Right renal pelvis (tissue), 4 donors: Measurements from ENCODE around the gene L3MBTL4. TPM values are rescaled to one million over a fixed set of nuclear protein-coding genes. Genes with fewer than 3 reads are reported as not detected.
"Not testable (repeated sequence)": the region's sequence is repeated elsewhere in the genome, so short reads cannot be mapped to it uniquely, and the experiment has no call there.

Source experiments
- DNase-seq, 4 donors: peaks; one replicate each; pipeline ENCODE4 v3.0.0-alpha.2; 2013; ENCODE audit warnings: low read depth in 4 of 4, low spot score in 3 of 4, missing footprints in 1 of 4
- polyA plus RNA-seq, 4 donors: library from polyadenylated mRNA; unstranded; fragments of 120-200 nt; gene quantifications; one replicate each; pipeline ENCODE4 v1.2.1, GENCODE V29; 2013; ENCODE audit not compliant: insufficient read length in 4 of 4

L3MBTL4 gene
- polyA plus RNA-seq, 4 donors = 5.0 to 6.2 (median 5.2) TPM

- DNase-seq = not testable (repeated sequence)
These were observed 6.2 kb downstream of the L3MBTL4 start for GRCh38 chr18:6408543-6408942.

- DNase-seq = no peak
These were observed 7.7 kb downstream of the L3MBTL4 start for GRCh38 chr18:6406910-6407470.

- DNase-seq = no peak
These were observed 8.4 kb downstream of the L3MBTL4 start for GRCh38 chr18:6406075-6406909.

- DNase-seq = no peak
These were observed 9.3 kb downstream of the L3MBTL4 start for GRCh38 chr18:6405237-6406074.

- DNase-seq = no peak
These were observed 9.9 kb downstream of the L3MBTL4 start for GRCh38 chr18:6404834-6405233.

GRCh38 chr18:6401687-6402086 lies 13.0 kb downstream of the L3MBTL4 start:
- no peak for DNase-seq

- DNase-seq = no peak
These were observed 14.9 kb downstream of the L3MBTL4 start for GRCh38 chr18:6399776-6400175.

GRCh38 chr18:6397931-6398566 lies 16.7 kb downstream of the L3MBTL4 start:
- DNase-seq = no peak

- no peak for DNase-seq
These were observed 17.9 kb downstream of the L3MBTL4 start for GRCh38 chr18:6396847-6397246.

GRCh38 chr18:6396276-6396675 lies 18.4 kb downstream of the L3MBTL4 start:
- no peak for DNase-seq

- no peak for DNase-seq
These were observed 25.7 kb downstream of the L3MBTL4 start for GRCh38 chr18:6389005-6389404.

GRCh38 chr18:6382963-6383362 lies 31.7 kb downstream of the L3MBTL4 start:
- DNase-seq = peak in 1 of 4 donors; percentile 51

GRCh38 chr18:6377473-6377872 lies 37.2 kb downstream of the L3MBTL4 start:
- DNase-seq = not testable (repeated sequence)

GRCh38 chr18:6376433-6377229 lies 38.1 kb downstream of the L3MBTL4 start:
- DNase-seq = no peak

GRCh38 chr18:6374935-6375529 lies 39.7 kb downstream of the L3MBTL4 start:
- DNase-seq = no peak

GRCh38 chr18:6374340-6374739 lies 40.4 kb downstream of the L3MBTL4 start:
- no peak for DNase-seq

GRCh38 chr18:6373187-6373586 lies 41.5 kb downstream of the L3MBTL4 start:
- DNase-seq = no peak

GRCh38 chr18:6370886-6371635 lies 43.6 kb downstream of the L3MBTL4 start:
- DNase-seq = peak; percentile 25 to 55 (median 48)

- no peak for DNase-seq
These were observed 44.3 kb downstream of the L3MBTL4 start for GRCh38 chr18:6370410-6370809.
